ENCODE results near the gene GNAS-AS1.

DNA sequence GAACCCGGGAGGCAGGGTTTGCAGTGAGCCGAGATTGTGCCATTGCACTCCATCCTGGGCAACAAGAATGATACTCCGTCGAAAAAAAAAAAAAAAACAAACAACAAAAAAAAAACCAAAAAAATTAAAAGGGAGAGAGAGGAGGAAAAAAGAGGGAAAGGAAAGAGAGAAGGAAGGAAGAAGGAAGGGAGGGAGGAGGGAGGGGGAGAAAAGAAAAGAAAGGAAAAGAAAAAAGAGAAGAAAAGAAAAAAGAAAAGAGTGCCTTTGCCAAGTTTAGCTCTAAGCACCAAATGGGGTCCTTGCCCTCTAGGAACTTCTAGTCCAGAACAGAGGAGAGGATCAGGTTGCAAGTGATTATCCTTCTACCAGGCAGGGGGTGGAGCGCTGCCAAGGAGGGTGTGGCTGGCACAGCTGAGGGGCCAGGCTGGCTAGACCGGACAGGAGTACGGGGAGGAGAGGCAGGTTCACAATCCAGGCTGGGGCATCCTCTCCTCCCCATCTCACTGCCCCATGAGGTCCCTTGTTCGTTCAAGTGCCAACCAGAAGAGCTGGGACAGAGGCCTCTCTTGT lies 20.9 kb upstream of the GNAS-AS1 start:
- TF ChIP-seq CTCF (IDR thresholded peaks at IDR 0.05; ENCODE audit: control extremely low read depth in 1 of 3, insufficient read depth in 1 of 3, low read depth in 1 of 3, low read length in 3 of 3) (no peak), POLR2A (IDR thresholded peaks at IDR 0.05; ENCODE audit: control extremely low read depth in 1 of 2, low read depth in 2 of 2, low read length in 2 of 2) (no peak), EP300 (IDR thresholded peaks at IDR 0.05; ENCODE audit: borderline replicate concordance in 1 of 2, low read depth in 2 of 2, low read length in 2 of 2) (no peak), CREB1 (IDR thresholded peaks at IDR 0.05) (no peak), SIX5 (IDR thresholded peaks at IDR 0.05; ENCODE audit: low read depth, low read length) (no peak), TBP (IDR thresholded peaks at IDR 0.05; ENCODE audit: low read depth, low read length) (no peak), JUN (IDR thresholded peaks at IDR 0.05; ENCODE audit: low read depth, low read length) (no peak), POLR2AphosphoS5 (IDR thresholded peaks at IDR 0.05; ENCODE audit: low read depth, low read length) (no peak)
